ENCODE measurements around the gene ARHGEF9.

The ARHGEF9 gene

DNA sequence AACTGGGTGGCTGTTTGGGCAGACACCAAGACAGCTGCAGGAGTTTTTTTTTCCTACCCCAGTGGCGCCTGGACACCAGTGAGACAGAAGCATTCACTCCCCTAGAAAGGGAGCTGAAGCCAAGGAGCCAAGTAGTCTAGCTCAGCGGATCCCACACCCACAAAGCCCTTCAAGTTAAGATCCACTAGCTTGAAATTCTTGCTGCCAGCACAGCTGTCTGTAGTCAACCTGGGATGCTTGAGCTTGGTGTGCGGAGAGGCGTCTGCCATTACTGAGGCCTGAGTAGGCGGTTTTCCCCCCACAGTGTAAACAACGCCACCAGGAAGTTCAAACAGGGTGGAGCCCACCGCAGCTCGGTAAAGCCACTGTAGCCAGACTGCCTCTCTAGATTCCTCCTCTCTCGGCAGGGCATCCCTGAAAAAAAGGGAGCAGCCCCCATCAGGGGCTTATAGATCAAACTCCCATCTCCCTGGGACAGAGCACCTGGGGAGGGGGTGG lies 171.4 kb downstream of the ARHGEF9 start:
- H3K27ac ChIP-seq: no peak overlapping the region
- no peaks in the 10 kb centered on the region for H3K79me2 ChIP-seq (ENCODE audit: insufficient read depth, low read depth)
- no peaks in the 10 kb centered on the region for H3K36me3 ChIP-seq (ENCODE audit: insufficient read depth)
- no peaks in the 10 kb centered on the region for H4K20me1 ChIP-seq (ENCODE audit: insufficient read depth)
- no peak overlapping the region for H3K4me2 ChIP-seq
- no peak overlapping the region for H3K9ac ChIP-seq
- H2AFZ ChIP-seq (ENCODE audit: low read depth): no peak overlapping the region
- no peak overlapping the region for H3K4me3 ChIP-seq (IDR thresholded peaks at IDR 0.05; ENCODE audit: insufficient read depth, low read depth, low read length)
- TF ChIP-seq, protein P1, sequence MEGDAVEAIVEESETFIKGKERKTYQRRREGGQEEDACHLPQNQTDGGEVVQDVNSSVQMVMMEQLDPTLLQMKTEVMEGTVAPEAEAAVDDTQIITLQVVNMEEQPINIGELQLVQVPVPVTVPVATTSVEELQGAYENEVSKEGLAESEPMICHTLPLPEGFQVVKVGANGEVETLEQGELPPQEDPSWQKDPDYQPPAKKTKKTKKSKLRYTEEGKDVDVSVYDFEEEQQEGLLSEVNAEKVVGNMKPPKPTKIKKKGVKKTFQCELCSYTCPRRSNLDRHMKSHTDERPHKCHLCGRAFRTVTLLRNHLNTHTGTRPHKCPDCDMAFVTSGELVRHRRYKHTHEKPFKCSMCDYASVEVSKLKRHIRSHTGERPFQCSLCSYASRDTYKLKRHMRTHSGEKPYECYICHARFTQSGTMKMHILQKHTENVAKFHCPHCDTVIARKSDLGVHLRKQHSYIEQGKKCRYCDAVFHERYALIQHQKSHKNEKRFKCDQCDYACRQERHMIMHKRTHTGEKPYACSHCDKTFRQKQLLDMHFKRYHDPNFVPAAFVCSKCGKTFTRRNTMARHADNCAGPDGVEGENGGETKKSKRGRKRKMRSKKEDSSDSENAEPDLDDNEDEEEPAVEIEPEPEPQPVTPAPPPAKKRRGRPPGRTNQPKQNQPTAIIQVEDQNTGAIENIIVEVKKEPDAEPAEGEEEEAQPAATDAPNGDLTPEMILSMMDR (conservative IDR thresholded peaks at IDR 0.05; ENCODE audit: low read depth, low read length): no peak
- no peaks in the 10 kb centered on the region for H3K4me1 ChIP-seq (ENCODE audit: low read depth, poor library complexity, severe bottlenecking)
- H3K27me3 ChIP-seq (ENCODE audit: insufficient read depth, low read depth): no peaks in the 10 kb centered on the region

DNA sequence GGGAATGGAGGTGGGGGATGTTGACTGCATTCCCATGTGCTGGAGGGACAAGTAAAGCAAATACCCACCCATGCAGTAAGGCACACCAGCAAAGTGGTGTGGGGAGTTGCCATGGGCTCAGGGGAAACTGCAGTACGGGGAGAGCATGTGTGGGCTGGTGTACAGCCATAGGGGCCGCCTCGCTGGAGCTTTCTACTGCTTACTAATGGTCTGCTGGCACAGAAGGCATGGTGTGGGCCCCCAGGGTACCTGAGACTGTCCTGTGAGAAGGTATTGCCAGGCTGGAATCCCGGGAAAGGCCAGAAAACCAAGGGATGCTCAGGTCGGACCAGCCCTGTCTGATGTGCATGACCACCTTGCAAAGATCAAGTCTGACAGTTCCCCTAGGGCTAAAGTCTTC lies 199.1 kb downstream of the ARHGEF9 start:
- H3K4me3 ChIP-seq (IDR thresholded peaks at IDR 0.05; ENCODE audit: insufficient read depth, low read depth, low read length): no peak overlapping the region
- no peak overlapping the region for H3K4me2 ChIP-seq
- no peaks in the 10 kb centered on the region for H3K79me2 ChIP-seq (ENCODE audit: insufficient read depth, low read depth)
- no peak overlapping the region for H3K9ac ChIP-seq
- TF ChIP-seq, protein P1 (conservative IDR thresholded peaks at IDR 0.05; ENCODE audit: low read depth, low read length): no peak
- no peaks in the 10 kb centered on the region for H3K27me3 ChIP-seq (ENCODE audit: insufficient read depth, low read depth)
- no peak overlapping the region for H3K27ac ChIP-seq
- no peak overlapping the region for H2AFZ ChIP-seq (ENCODE audit: low read depth)
- H3K4me1 ChIP-seq (ENCODE audit: low read depth, poor library complexity, severe bottlenecking): no peaks in the 10 kb centered on the region
- no peaks in the 10 kb centered on the region for H3K36me3 ChIP-seq (ENCODE audit: insufficient read depth)
- H4K20me1 ChIP-seq (ENCODE audit: insufficient read depth): no peaks in the 10 kb centered on the region
